MM.1S (cell line): ENCODE measurements around the gene AGBL4.

Experiments used
- DNase-seq: peaks from one replicate; pipeline ENCODE4 v3.0.0-alpha.2; 2015
- H2AFZ ChIP-seq: fragments of 300-600 bp; sonication (generic); 2 replicates; pipeline ENCODE4 v1.6.0; 2016; ENCODE audit warnings: antibody characterized with exemption, low read length
- H3F3A ChIP-seq: fragments of 300-600 bp; sonication (generic); 2 replicates; pipeline ENCODE4 v1.6.1; 2016; ENCODE audit warnings: mild to moderate bottlenecking, antibody characterized with exemption, low read length, moderate library complexity, mixed read lengths; ENCODE audit not compliant: insufficient read depth
- H3K27ac ChIP-seq: fragments of 300-600 bp; sonication (generic); 2 replicates; pipeline ENCODE4 v1.5.1; 2016; ENCODE audit warnings: mild to moderate bottlenecking, low read length
- H3K27me3 ChIP-seq: fragments of 300-600 bp; sonication (generic); replicated peaks from 2 replicates; pipeline ENCODE4 v1.6.0; 2016; ENCODE audit warnings: low read length; ENCODE audit not compliant: insufficient read depth
- H3K36me3 ChIP-seq: fragments of 300-600 bp; sonication (generic); replicated peaks from 2 replicates; pipeline ENCODE4 v1.6.1; 2016; ENCODE audit warnings: mild to moderate bottlenecking, low read length, mixed read lengths; ENCODE audit not compliant: insufficient read depth
- H3K4me1 ChIP-seq: fragments of 300-600 bp; sonication (generic); 2 replicates; pipeline ENCODE4 v1.6.1; 2016; ENCODE audit warnings: low read length, mixed read lengths
- H3K4me2 ChIP-seq: fragments of 300-600 bp; sonication (generic); 2 replicates; pipeline ENCODE4 v1.6.0; 2016; ENCODE audit warnings: low read depth, low read length
- H3K4me3 ChIP-seq: fragments of 300-600 bp; sonication (generic); 2 replicates; pipeline ENCODE4 v1.5.1; 2016; ENCODE audit warnings: low read length, mixed read lengths
- H3K79me2 ChIP-seq: fragments of 300-600 bp; sonication (generic); 2 replicates; pipeline ENCODE4 v1.6.1; 2016; ENCODE audit warnings: mixed run types, low read length, mixed read lengths
- H3K9ac ChIP-seq: fragments of 300-600 bp; sonication (generic); 2 replicates; pipeline ENCODE4 v1.6.1; 2016; ENCODE audit warnings: low read length, mixed read lengths
- H3K9me2 ChIP-seq: fragments of 300-600 bp; sonication (generic); replicated peaks from 2 replicates; pipeline ENCODE4 v1.6.1; 2016; ENCODE audit warnings: mild to moderate bottlenecking, low read length, mixed read lengths; ENCODE audit not compliant: insufficient read depth
- H3K9me3 ChIP-seq: fragments of 300-600 bp; sonication (generic); replicated peaks from 2 replicates; pipeline ENCODE4 v1.6.1; 2016; ENCODE audit warnings: mild to moderate bottlenecking, low read length, mixed read lengths; ENCODE audit not compliant: insufficient read depth
- H4K20me1 ChIP-seq: fragments of 300-600 bp; sonication (generic); 2 replicates; pipeline ENCODE4 v1.6.1; 2016; ENCODE audit warnings: mild to moderate bottlenecking, low read length, moderate library complexity, mixed read lengths; ENCODE audit not compliant: insufficient read depth
- CTCF ChIP-seq: fragments of 300-600 bp; sonication (generic); IDR thresholded peaks from 2 replicates; pipeline ENCODE4 v1.5.1; 2016; ENCODE audit warnings: antibody characterized with exemption, low read length, mixed read lengths
- EZH2 ChIP-seq: fragments of 300-600 bp; sonication (generic); optimal IDR thresholded peaks from 2 replicates; pipeline ENCODE3; 2017; ENCODE audit warnings: low read depth, mild to moderate bottlenecking, antibody characterized with exemption, low read length, mixed read lengths
- EZH2phosphoT487 ChIP-seq: fragments of 300-600 bp; sonication (generic); IDR thresholded peaks from 2 replicates; pipeline ENCODE4 v1.6.1; 2018; ENCODE audit warnings: antibody characterized with exemption, low read length

AGBL4 gene

GRCh38 chr1:49906365-49906764 is 117.4 kb downstream of the AGBL4 start:
- no peak overlapping the region for H3K9ac ChIP-seq
- H3K4me2 ChIP-seq, result no peak overlapping the region
- no peaks in the 10 kb centered on the region for H3K9me3 ChIP-seq
- H3K9me2 ChIP-seq, result no peaks in the 10 kb centered on the region
- H2AFZ ChIP-seq, result no peak overlapping the region
- no peak overlapping the region for H3K4me3 ChIP-seq
- TF ChIP-seq EZH2phosphoT487 (no peak), EZH2 (no peak), CTCF (no peak)
- H3K27ac ChIP-seq, result no peak overlapping the region
- no peaks in the 10 kb centered on the region for H3K36me3 ChIP-seq
- H3K27me3 ChIP-seq, result no peaks in the 10 kb centered on the region
- DNase-seq, result no peak
- H3K79me2 ChIP-seq, result no peaks in the 10 kb centered on the region
- H3K4me1 ChIP-seq, result no peaks in the 10 kb centered on the region
- no peaks in the 10 kb centered on the region for H4K20me1 ChIP-seq
- no peaks in the 10 kb centered on the region for H3F3A ChIP-seq

- no peak for DNase-seq
- H3K4me2 ChIP-seq, result no peak overlapping the region
Measured at GRCh38 chr1:49864581-49864980, 159.2 kb downstream of the AGBL4 start.

GRCh38 chr1:49854741-49855140 is 169.0 kb downstream of the AGBL4 start:
- Histone ChIP-seq H3K4me2 (no peak overlapping the region), H3K4me1 (no peaks in the 10 kb centered on the region), H3K9me3 (no peaks in the 10 kb centered on the region), H3K79me2 (no peaks in the 10 kb centered on the region), H3K4me3 (no peak overlapping the region), H3K9me2 (no peaks in the 10 kb centered on the region), H3K27ac (no peak overlapping the region), H3K36me3 (no peaks in the 10 kb centered on the region), H3F3A (no peaks in the 10 kb centered on the region), H2AFZ (no peak overlapping the region), H4K20me1 (no peaks in the 10 kb centered on the region), H3K9ac (no peak overlapping the region), H3K27me3 (no peaks in the 10 kb centered on the region)
- TF ChIP-seq EZH2phosphoT487 (no peak), CTCF (no peak)
- no peak for DNase-seq

More at GRCh38 chr1:49864581-49864980, 159.2 kb downstream of the AGBL4 start:
- no peaks in the 10 kb centered on the region for H3K79me2 ChIP-seq
- no peaks in the 10 kb centered on the region for H3K36me3 ChIP-seq
- TF ChIP-seq EZH2phosphoT487 (no peak), EZH2 (no peak), CTCF (no peak)
- no peaks in the 10 kb centered on the region for H3F3A ChIP-seq
- H3K4me3 ChIP-seq, result no peak overlapping the region
- no peaks in the 10 kb centered on the region for H4K20me1 ChIP-seq
- H3K9me2 ChIP-seq, result no peaks in the 10 kb centered on the region
- H3K9me3 ChIP-seq, result no peaks in the 10 kb centered on the region
- H3K9ac ChIP-seq, result no peak overlapping the region
- H3K4me1 ChIP-seq, result no peaks in the 10 kb centered on the region
- no peaks in the 10 kb centered on the region for H3K27me3 ChIP-seq
- H3K27ac ChIP-seq, result no peak overlapping the region
- no peak overlapping the region for H2AFZ ChIP-seq

GRCh38 chr1:49842596-49842995 is 181.2 kb downstream of the AGBL4 start:
- no peaks in the 10 kb centered on the region for H4K20me1 ChIP-seq
- H3F3A ChIP-seq, result no peaks in the 10 kb centered on the region
- TF ChIP-seq EZH2phosphoT487 (no peak), CTCF (no peak), EZH2 (no peak)
- no peak for DNase-seq
- no peaks in the 10 kb centered on the region for H3K4me1 ChIP-seq
- H3K9ac ChIP-seq, result no peak overlapping the region
- H2AFZ ChIP-seq, result no peak overlapping the region
- H3K27ac ChIP-seq, result no peak overlapping the region
- H3K9me2 ChIP-seq, result no peaks in the 10 kb centered on the region
- H3K9me3 ChIP-seq, result no peaks in the 10 kb centered on the region
- no peaks in the 10 kb centered on the region for H3K36me3 ChIP-seq
- H3K79me2 ChIP-seq, result no peaks in the 10 kb centered on the region
- H3K4me2 ChIP-seq, result no peak overlapping the region
- H3K4me3 ChIP-seq, result no peak overlapping the region
- H3K27me3 ChIP-seq, result no peaks in the 10 kb centered on the region
